H9 (cell line): ENCODE results near the gene MAGED1. TPM values are rescaled to one million over a fixed set of nuclear protein-coding genes. Genes with fewer than 3 reads are reported as not detected.

Experiments used
- DNase-seq: peaks from one replicate; pipeline ENCODE4 v3.0.0-alpha.2; 2017
- H2AFZ ChIP-seq: one replicate; pipeline ENCODE4 v1.6.1; 2013; ENCODE audit warnings: mild to moderate bottlenecking, low read length, control low read depth, moderate library complexity
- H2AK5ac ChIP-seq: 2 replicates; pipeline ENCODE4 v1.6.1; 2013; ENCODE audit warnings: low read length, control low read depth, mixed read lengths; ENCODE audit not compliant: insufficient read length
- H2BK120ac ChIP-seq: one replicate; pipeline ENCODE4 v1.6.1; 2013; ENCODE audit warnings: low read depth, mild to moderate bottlenecking, low read length, control low read depth, inconsistent platforms; ENCODE audit not compliant: poor library complexity, severe bottlenecking
- H2BK12ac ChIP-seq: 2 replicates; pipeline ENCODE4 v1.6.1; 2013; ENCODE audit warnings: low read length, control low read depth, mixed read lengths, low read depth; ENCODE audit not compliant: insufficient read length
- H2BK15ac ChIP-seq: 2 replicates; pipeline ENCODE4 v1.6.1; 2013; ENCODE audit warnings: low read depth, low read length, control low read depth
- H2BK20ac ChIP-seq: one replicate; pipeline ENCODE4 v1.6.1; 2013; ENCODE audit warnings: low read depth, mild to moderate bottlenecking, low read length, control low read depth, inconsistent platforms; ENCODE audit not compliant: poor library complexity, severe bottlenecking
- H2BK5ac ChIP-seq: 2 replicates; pipeline ENCODE4 v1.6.1; 2013; ENCODE audit warnings: low read length, control low read depth, mixed read lengths; ENCODE audit not compliant: insufficient read length
- H3K14ac ChIP-seq: 2 replicates; pipeline ENCODE4 v1.6.1; 2013; ENCODE audit warnings: low read length, control low read depth; ENCODE audit not compliant: insufficient read depth
- H3K18ac ChIP-seq: 2 replicates; pipeline ENCODE4 v1.6.1; 2013; ENCODE audit warnings: low read depth, mild to moderate bottlenecking, mixed read lengths, low read length, control low read depth; ENCODE audit not compliant: insufficient read length
- H3K23ac ChIP-seq: 2 replicates; pipeline ENCODE4 v1.6.1; 2013; ENCODE audit warnings: low read length, control low read depth, mixed read lengths, low read depth; ENCODE audit not compliant: insufficient read length
- H3K23me2 ChIP-seq: 2 replicates; pipeline ENCODE4 v1.6.1; 2013; ENCODE audit warnings: low read depth, mild to moderate bottlenecking, mixed read lengths, low read length, control low read depth; ENCODE audit not compliant: insufficient read length, poor library complexity, severe bottlenecking
- H3K27ac ChIP-seq: 2 replicates; pipeline ENCODE4 v1.5.1; 2013; ENCODE audit warnings: low read length, control low read depth, mixed read lengths, low read depth; ENCODE audit not compliant: insufficient read length
- H3K27me3 ChIP-seq: 2 replicates; pipeline ENCODE4 v1.6.1; 2013; ENCODE audit warnings: low read length, control low read depth, inconsistent platforms; ENCODE audit not compliant: insufficient read depth
- H3K4ac ChIP-seq: 2 replicates; pipeline ENCODE4 v1.6.1; 2013; ENCODE audit warnings: low read depth, mild to moderate bottlenecking, control low read depth, inconsistent platforms, low read length, moderate library complexity
- H3K4me1 ChIP-seq: 2 replicates; pipeline ENCODE4 v1.6.1; 2013; ENCODE audit warnings: low read length, control low read depth, inconsistent platforms; ENCODE audit not compliant: insufficient read depth
- H3K4me2 ChIP-seq: 2 replicates; pipeline ENCODE4 v1.6.1; 2013; ENCODE audit warnings: low read length, control low read depth, mixed read lengths; ENCODE audit not compliant: insufficient read length, insufficient read depth
- H3K56ac ChIP-seq: 2 replicates; pipeline ENCODE4 v1.6.1; 2013; ENCODE audit warnings: low read depth, mild to moderate bottlenecking, mixed read lengths, low read length, control low read depth; ENCODE audit not compliant: insufficient read length
- H3K79me1 ChIP-seq: 2 replicates; pipeline ENCODE4 v1.6.1; 2013; ENCODE audit warnings: low read depth, mild to moderate bottlenecking, moderate library complexity, low read length, control low read depth, inconsistent platforms; ENCODE audit not compliant: insufficient read depth, poor library complexity, severe bottlenecking
- H3K79me2 ChIP-seq: 2 replicates; pipeline ENCODE4 v1.6.1; 2013; ENCODE audit warnings: low read length, control low read depth, inconsistent platforms; ENCODE audit not compliant: insufficient read depth
- H3K9ac ChIP-seq: 2 replicates; pipeline ENCODE4 v1.6.1; 2013; ENCODE audit warnings: low read length, control low read depth, mixed read lengths; ENCODE audit not compliant: insufficient read length; ENCODE audit errors: extremely low read depth
- H3K9me3 ChIP-seq: one replicate; pipeline ENCODE4 v1.6.1; 2013; ENCODE audit warnings: low read depth, low read length, inconsistent platforms; ENCODE audit not compliant: control insufficient read depth
- H3T11ph ChIP-seq: one replicate; pipeline ENCODE4 v1.6.1; 2013; ENCODE audit warnings: mild to moderate bottlenecking, low read length, control low read depth, inconsistent platforms
- H4K20me1 ChIP-seq: one replicate; pipeline ENCODE4 v1.6.1; 2013; ENCODE audit not compliant: control insufficient read depth, insufficient read length, insufficient read depth
- H4K5ac ChIP-seq: 2 replicates; pipeline ENCODE4 v1.6.1; 2013; ENCODE audit warnings: low read depth, mild to moderate bottlenecking, mixed read lengths, low read length, control low read depth; ENCODE audit not compliant: insufficient read length
- H4K8ac ChIP-seq: replicated peaks from 2 replicates; pipeline ENCODE4 v1.6.1; 2013; ENCODE audit warnings: low read length, control low read depth, mixed read lengths, low read depth; ENCODE audit not compliant: insufficient read length
- H4K91ac ChIP-seq: 2 replicates; pipeline ENCODE4 v1.6.1; 2013; ENCODE audit warnings: low read depth, mild to moderate bottlenecking, moderate library complexity, mixed read lengths, low read length, control low read depth; ENCODE audit not compliant: insufficient read length
- H3K27ac Mint-ChIP-seq, 3 experiments: 2 replicates in 2 of 3; 3 replicates in 1 of 3; pipeline ENCODE4 v1.8.0; 2020 to 2021; ENCODE audit warnings: mixed read lengths in 3 of 3, mild to moderate bottlenecking in 1 of 3, moderate library complexity in 1 of 3
- H3K27me3 Mint-ChIP-seq: 2 replicates; pipeline ENCODE4 v1.8.0; 2021; ENCODE audit warnings: low read depth, mild to moderate bottlenecking, moderate library complexity, mixed read lengths
- H3K36me3 Mint-ChIP-seq, 3 experiments: 2 replicates in 2 of 3; 3 replicates in 1 of 3; pipeline ENCODE4 v1.8.0; 2020 to 2021; ENCODE audit warnings: low read depth in 3 of 3, mixed read lengths in 3 of 3; ENCODE audit not compliant: insufficient read depth in 1 of 3
- H3K4me1 Mint-ChIP-seq, 2 experiments: 2 replicates each; pipeline ENCODE4 v1.8.0; 2020; ENCODE audit warnings: mixed read lengths in 2 of 2
- H3K4me3 Mint-ChIP-seq, 2 experiments: 2 replicates in 1 of 2; 3 replicates in 1 of 2; pipeline ENCODE4 v1.8.0; 2020 to 2021; ENCODE audit warnings: mild to moderate bottlenecking in 2 of 2, mixed read lengths in 2 of 2, moderate library complexity in 1 of 2
- H3K9me3 Mint-ChIP-seq, 2 experiments: 2 replicates in 1 of 2; 3 replicates in 1 of 2; pipeline ENCODE4 v1.8.0; 2020; ENCODE audit warnings: mild to moderate bottlenecking in 2 of 2, mixed read lengths in 2 of 2, moderate library complexity in 1 of 2
- CTCF ChIP-seq: fragments of 200-600 bp; sonication (generic); conservative IDR thresholded peaks from 3 replicates; pipeline ENCODE4 v1.8.0; 2021; ENCODE audit warnings: antibody characterized with exemption, mild to moderate bottlenecking
- total RNA-seq: library from RNA; stranded (reverse); gene quantifications from 2 replicates; pipeline ENCODE4 v1.2.1, GENCODE V29; 2021

Gene MAGED1
- total RNA-seq, 1 experiment from 2014 or later: 163 TPM

- no peak overlapping the region for H3K4ac ChIP-seq
- no peak overlapping the region for H3K27ac Mint-ChIP-seq
- DNase-seq: no peak
These were observed 3.6 kb upstream of the MAGED1 start for GRCh38 chrX:51889851-51890250.

More at GRCh38 chrX:51889851-51890250, 3.6 kb upstream of the MAGED1 start:
- Histone ChIP-seq H2BK12ac (no peak overlapping the region), H3K9ac (no peak overlapping the region), H3K18ac (no peak overlapping the region), H2AFZ (no peak overlapping the region), H2BK15ac (no peak overlapping the region), H4K5ac (no peak overlapping the region), H3T11ph (no peak overlapping the region), H3K79me2 (no peaks in the 10 kb centered on the region), H2BK120ac (no peak overlapping the region), H3K23me2 (peaks cover 5% of the 10 kb centered on the region), H3K14ac (no peak overlapping the region), H4K20me1 (peaks cover 3% of the 10 kb centered on the region), H3K27ac (no peak overlapping the region), H3K9me3 (no peaks in the 10 kb centered on the region), H2BK5ac (no peak overlapping the region), H3K27me3 (no peaks in the 10 kb centered on the region; the same call in 1 of the 2 replicates), H4K8ac (no peak overlapping the region), H3K23ac (no peak overlapping the region), H3K4me1 (no peaks in the 10 kb centered on the region), H4K91ac (no peak overlapping the region), H3K4me2 (no peak overlapping the region), H2BK20ac (no peak overlapping the region), H3K79me1 (no peaks in the 10 kb centered on the region), H3K56ac (no peak overlapping the region), H2AK5ac (no peak overlapping the region)
- Mint-ChIP-seq H3K27me3 (no peaks in the 10 kb centered on the region; the same call in 1 of the 2 replicates), H3K36me3 (peaks cover 0 to 11% (median 9%) of the 10 kb centered on the region in 3 experiments; a peak in 5 of 7 replicates), H3K9me3 (peaks cover 71 to 74% of the 10 kb centered on the region in 2 experiments), H3K4me1 (peaks cover under 1 to 6% of the 10 kb centered on the region in 2 experiments; a peak in 3 of 4 replicates), H3K4me3 (no peak overlapping the region)
- no peak for TF ChIP-seq CTCF
